DMS53 treated with DMSO at 0.1 percent for 48 hours (cell line): Measurements from ENCODE around the gene WNT4.

Experiments used
- DNase-seq: peaks from one replicate; lab custom pipeline; 2025; ENCODE audit not compliant: unreplicated experiment; lab: John Stamatoyannopoulos, UW

Gene WNT4

GRCh38 chr1:22089134-22089571 is 53.7 kb downstream of the WNT4 start:
- DNase-seq = no peak

GRCh38 chr1:22088331-22088730 is 54.6 kb downstream of the WNT4 start:
- no peak for DNase-seq

GRCh38 chr1:22080191-22080590 is 62.7 kb downstream of the WNT4 start:
- DNase-seq = no peak

DNA sequence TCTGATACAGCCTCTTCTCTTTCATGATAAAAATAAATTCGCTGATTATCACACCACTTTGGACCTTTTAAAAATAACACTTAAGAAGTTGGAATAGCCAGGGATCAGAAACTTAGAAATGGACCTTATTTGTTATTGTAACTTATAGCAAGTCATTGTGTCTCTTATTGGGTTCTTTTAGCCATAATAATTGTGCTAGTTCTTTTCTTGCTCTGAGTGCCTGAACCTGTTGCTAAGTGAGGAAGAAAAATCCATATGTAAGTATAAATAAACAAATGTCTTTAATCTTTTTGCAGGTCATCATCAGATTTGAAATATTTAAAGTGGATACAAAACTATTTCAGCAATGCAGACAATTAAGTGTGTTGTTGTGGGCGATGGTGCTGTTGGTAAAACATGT is 64.8 kb downstream of the WNT4 start:
- DNase-seq = no peak

GRCh38 chr1:22077728-22078127 is 65.2 kb downstream of the WNT4 start:
- DNase-seq = no peak

GRCh38 chr1:22076346-22076745 is 66.6 kb downstream of the WNT4 start:
- no peak for DNase-seq

- DNase-seq = no peak
These were observed 67.2 kb downstream of the WNT4 start for GRCh38 chr1:22075718-22076117.

- no peak for DNase-seq
These were observed 68.1 kb downstream of the WNT4 start for GRCh38 chr1:22074803-22075202.

- DNase-seq = no peak
These were observed 71.4 kb downstream of the WNT4 start for GRCh38 chr1:22071511-22071910.
